ENCODE measurements around the gene ZNF888.
A peak's percentile ranks its signal among the peaks of the same experiment; 100 is the strongest.

Gene ZNF888
- total RNA-seq = 6.7 to 23.9 (median 10.2) reads per million in 9 experiments

- H3K36me3 Mint-ChIP-seq (ENCODE audit: insufficient read depth) = peaks cover 16% of the 10 kb centered on the region
- peak within 1 kb of the TSS; percentile 16 to 86 for H3K27ac Mint-ChIP-seq
- H3K4me1 Mint-ChIP-seq (ENCODE audit: low read depth in 2 of 2) = peaks cover 13 to 18% of the 10 kb centered on the region in 2 donors
- H3K4me3 Mint-ChIP-seq = peak within 1 kb of the TSS; percentile 78 to 89
- ATAC-seq (replicated peaks) (peak; percentile 99), DNase-seq (peak; percentile 79 to 83 (median 80))
- H3K9me3 Mint-ChIP-seq = no peaks in the 10 kb centered on the region
- H3K27me3 Mint-ChIP-seq = no peaks in the 10 kb centered on the region
Measured at GRCh38 chr19:52922841-52923777, at the start of gene ZNF888. Gene ZNF888, minus strand, starts transcription at chr19:52923428. Its CDS starts 5,555 bp downstream, at chr19:52917873.

GRCh38 chr19:52967772-52968171 lies 44.5 kb upstream of the ZNF888 start:
- H3K27ac Mint-ChIP-seq = no peak overlapping the region
- H3K9me3 Mint-ChIP-seq = peaks cover 0 to 9% of the 10 kb centered on the region in 2 donors
- H3K4me1 Mint-ChIP-seq (ENCODE audit: low read depth in 2 of 2) = peaks cover 5 to 10% of the 10 kb centered on the region in 2 donors
- peaks cover 7% of the 10 kb centered on the region for H3K36me3 Mint-ChIP-seq (ENCODE audit: insufficient read depth)
- ATAC-seq (replicated peaks) (no peak), DNase-seq (no peak)
- H3K27me3 Mint-ChIP-seq = no peaks in the 10 kb centered on the region
- H3K4me3 Mint-ChIP-seq = no peak overlapping the region

DNA sequence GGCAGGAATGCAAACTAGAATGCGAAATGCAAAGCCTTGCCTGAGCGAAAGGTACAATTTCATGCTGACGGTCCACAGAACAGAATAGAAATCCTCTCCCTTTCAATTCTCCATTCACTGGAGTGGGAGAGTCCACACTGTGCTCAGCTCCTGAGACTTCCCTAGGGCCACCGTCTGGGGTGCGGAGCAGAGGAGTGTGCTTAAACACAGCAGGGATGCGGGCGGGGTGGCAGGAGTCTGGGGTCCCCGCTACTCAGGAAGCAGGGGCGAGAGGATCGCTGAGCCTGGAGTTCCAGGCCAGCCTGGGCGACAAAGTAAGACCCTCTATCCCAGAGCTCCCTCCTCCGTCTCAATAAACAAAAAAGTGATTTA lies 40.0 kb upstream of the ZNF888 start:
- ATAC-seq (replicated peaks) (peak; percentile 4), DNase-seq (no peak)
- peaks cover 17 to 21% of the 10 kb centered on the region in 2 donors for H3K4me1 Mint-ChIP-seq (ENCODE audit: low read depth in 2 of 2)
- no peaks in the 10 kb centered on the region for H3K27me3 Mint-ChIP-seq
- H3K27ac Mint-ChIP-seq = peak overlapping the region; percentile 89 to 95
- peaks cover 13% of the 10 kb centered on the region for H3K36me3 Mint-ChIP-seq (ENCODE audit: insufficient read depth)
- H3K4me3 Mint-ChIP-seq = peak overlapping the region; percentile 88 to 95
- peaks cover 0 to 2% of the 10 kb centered on the region in 2 donors for H3K9me3 Mint-ChIP-seq

GRCh38 chr19:52962394-52963246 lies 39.4 kb upstream of the ZNF888 start, which contains the start of gene ZNF816:
Gene ZNF816, minus strand, starts transcription at chr19:52962881. Its CDS starts 6,792 bp downstream, at chr19:52956089.
- Mint-ChIP-seq H3K9me3 (peaks cover 0 to 2% of the 10 kb centered on the region in 2 donors), H3K4me1 (ENCODE audit: low read depth in 2 of 2) (peaks cover 17 to 21% of the 10 kb centered on the region in 2 donors), H3K4me3 (peak within 1 kb of the TSS; percentile 88 to 95), H3K27me3 (no peaks in the 10 kb centered on the region), H3K36me3 (ENCODE audit: insufficient read depth) (peaks cover 13% of the 10 kb centered on the region), H3K27ac (peak within 1 kb of the TSS; percentile 89 to 95)
- ATAC-seq (replicated peaks) (peak; percentile 99), DNase-seq (peak; percentile 97 to 100 (median 99))

- Mint-ChIP-seq H3K36me3 (ENCODE audit: insufficient read depth) (peaks cover 16% of the 10 kb centered on the region), H3K27me3 (no peaks in the 10 kb centered on the region), H3K27ac (peak overlapping the region; percentile 89 to 95), H3K4me1 (ENCODE audit: low read depth in 2 of 2) (peaks cover 17 to 21% of the 10 kb centered on the region in 2 donors), H3K4me3 (peak overlapping the region; percentile 88 to 95), H3K9me3 (peaks cover 0 to 1% of the 10 kb centered on the region in 2 donors)
- no peak for ATAC-seq (replicated peaks)
- DNase-seq = no peak
Measured at GRCh38 chr19:52961981-52962380, 38.8 kb upstream of the ZNF888 start.

DNA sequence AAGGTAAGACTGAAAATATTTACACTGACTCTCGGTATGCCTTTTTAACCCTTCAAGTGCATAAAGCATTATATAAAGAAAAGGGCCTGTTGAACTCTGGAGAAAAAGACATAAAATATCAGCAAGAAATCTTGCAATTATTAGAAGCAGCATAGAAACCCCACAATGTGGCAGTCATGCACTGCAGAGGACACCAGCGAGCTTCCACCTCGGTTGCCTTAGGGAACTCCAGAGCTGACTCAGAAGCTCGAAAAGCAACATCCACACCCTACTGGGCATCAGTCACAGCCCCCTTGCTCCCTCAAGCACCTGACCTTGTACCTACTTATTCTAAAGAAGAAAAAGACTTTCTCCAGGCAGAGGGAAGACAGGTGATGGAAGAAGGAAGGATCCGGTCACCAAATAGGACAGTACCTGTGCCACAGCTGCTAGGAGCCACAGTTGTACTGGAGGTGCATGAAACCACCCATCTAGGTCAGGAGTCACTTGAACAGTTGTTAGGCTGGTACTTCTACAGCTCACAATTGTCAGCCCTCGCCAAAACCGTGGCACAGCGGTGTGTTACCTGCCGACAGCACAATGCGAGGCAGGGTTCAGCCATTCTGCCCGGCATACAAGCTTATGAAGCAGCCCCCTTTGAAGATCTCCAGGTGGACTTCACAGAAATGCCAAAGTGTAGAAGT lies 36.5 kb upstream of the ZNF888 start:
- H3K4me1 Mint-ChIP-seq (ENCODE audit: low read depth in 2 of 2) = peaks cover 20 to 21% of the 10 kb centered on the region in 2 donors

GRCh38 chr19:52957591-52957990 lies 34.4 kb upstream of the ZNF888 start:
- no peak for ATAC-seq (replicated peaks)
- Mint-ChIP-seq H3K4me3 (no peak overlapping the region), H3K27ac (no peak overlapping the region), H3K36me3 (ENCODE audit: insufficient read depth) (peaks cover 51% of the 10 kb centered on the region), H3K4me1 (ENCODE audit: low read depth in 2 of 2) (peaks cover 11 to 15% of the 10 kb centered on the region in 2 donors), H3K9me3 (peaks cover 13 to 17% of the 10 kb centered on the region in 2 donors), H3K27me3 (no peaks in the 10 kb centered on the region)
- DNase-seq = no peak

More for the DNA sequence above, 36.5 kb upstream of the ZNF888 start:
- Mint-ChIP-seq H3K27ac (no peak overlapping the region), H3K4me3 (no peak overlapping the region), H3K36me3 (ENCODE audit: insufficient read depth) (peaks cover 38% of the 10 kb centered on the region), H3K27me3 (no peaks in the 10 kb centered on the region), H3K9me3 (peaks cover 13 to 15% of the 10 kb centered on the region in 2 donors)
- DNase-seq (no peak), ATAC-seq (replicated peaks) (no peak)

DNA sequence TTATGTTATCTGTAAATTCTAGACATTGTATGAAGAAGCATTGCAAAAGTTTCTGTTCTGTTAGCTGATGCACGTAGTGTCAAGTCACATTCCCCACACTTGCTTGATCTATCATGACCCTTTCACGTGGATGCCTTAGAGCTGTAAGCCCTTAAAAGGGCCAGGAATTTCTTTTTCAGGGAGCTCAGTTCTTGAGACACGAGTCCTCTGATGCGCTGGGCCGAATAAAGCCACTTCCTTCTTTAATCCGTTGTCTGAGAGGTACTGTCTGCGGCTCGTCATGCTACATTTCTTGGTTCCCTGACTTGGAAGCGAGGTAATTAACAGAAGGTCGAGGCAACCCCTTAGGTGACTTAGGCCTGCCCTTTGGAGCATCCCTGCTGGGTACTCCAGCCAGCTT lies 33.7 kb upstream of the ZNF888 start:
- H3K27ac Mint-ChIP-seq = no peak overlapping the region
- ATAC-seq (replicated peaks) (no peak), DNase-seq (no peak)
- H3K27me3 Mint-ChIP-seq = no peaks in the 10 kb centered on the region
- no peak overlapping the region for H3K4me3 Mint-ChIP-seq
- H3K4me1 Mint-ChIP-seq (ENCODE audit: low read depth in 2 of 2) = peaks cover 6 to 11% of the 10 kb centered on the region in 2 donors
- peaks cover 51% of the 10 kb centered on the region for H3K36me3 Mint-ChIP-seq (ENCODE audit: insufficient read depth)
- peaks cover 13 to 23% of the 10 kb centered on the region in 2 donors for H3K9me3 Mint-ChIP-seq

DNA sequence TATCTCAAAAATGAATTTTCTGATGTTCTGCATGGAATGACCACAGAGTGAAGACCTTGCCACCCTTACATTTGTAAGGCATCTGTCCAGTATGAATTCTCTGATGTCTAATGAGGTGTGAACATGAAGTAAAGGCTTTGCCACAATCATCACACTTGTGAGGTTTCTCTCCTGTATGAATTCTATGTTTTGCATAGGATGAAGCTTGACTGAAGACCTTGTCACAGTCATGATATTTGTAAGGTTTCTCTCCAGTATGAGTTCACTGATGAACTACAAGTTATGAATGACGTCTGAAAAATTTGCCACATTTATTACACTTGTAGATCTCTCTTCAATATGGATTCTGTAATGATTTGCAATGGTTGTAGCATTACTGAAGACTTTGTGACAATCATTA lies 26.2 kb upstream of the ZNF888 start:
- Mint-ChIP-seq H3K27me3 (no peaks in the 10 kb centered on the region), H3K36me3 (ENCODE audit: insufficient read depth) (peaks cover 37% of the 10 kb centered on the region), H3K4me1 (ENCODE audit: low read depth in 2 of 2) (no peaks in the 10 kb centered on the region), H3K27ac (no peak overlapping the region), H3K9me3 (peaks cover 17 to 21% of the 10 kb centered on the region in 2 donors), H3K4me3 (no peak overlapping the region)
- ATAC-seq (replicated peaks) = no peak
- DNase-seq = no peak

DNA sequence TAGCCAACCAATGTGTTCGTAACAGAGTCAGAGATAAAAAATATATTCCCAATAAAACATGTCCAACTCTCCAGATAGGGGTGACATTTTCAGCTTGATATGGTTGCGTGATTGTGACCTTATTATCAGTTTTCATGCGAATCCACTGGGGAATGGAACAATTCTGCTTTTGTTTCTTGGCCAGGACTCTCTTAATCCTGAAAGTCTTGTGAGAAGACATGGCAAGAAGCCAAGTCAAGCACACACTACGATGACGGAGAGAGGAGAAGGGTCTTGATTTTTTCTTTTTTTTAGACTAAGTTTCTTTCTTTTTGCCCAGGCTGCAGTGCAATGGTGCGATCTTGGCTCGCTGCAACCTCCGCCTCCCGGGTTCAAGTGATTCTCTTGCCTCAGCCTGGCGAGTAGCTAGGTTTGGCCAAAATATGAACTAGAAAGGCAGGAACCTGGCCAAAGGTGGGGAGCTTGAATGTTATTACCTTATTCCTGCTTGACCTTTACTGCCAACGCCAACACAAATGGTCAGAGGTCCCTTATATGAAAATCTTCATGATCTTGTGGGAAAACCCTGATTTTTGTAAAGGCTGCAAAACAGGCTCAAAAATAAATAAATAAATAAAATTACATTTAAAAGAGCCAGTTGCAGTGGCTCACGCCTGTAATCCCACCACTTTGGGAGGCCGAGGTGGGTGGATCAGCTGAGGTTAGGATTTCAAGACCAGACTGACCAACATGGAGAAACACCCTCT lies 25.0 kb upstream of the ZNF888 start:
- Mint-ChIP-seq H3K9me3 (peaks cover 17 to 19% of the 10 kb centered on the region in 2 donors), H3K36me3 (ENCODE audit: insufficient read depth) (peaks cover 31% of the 10 kb centered on the region)

GRCh38 chr19:52946322-52947310 lies 23.4 kb upstream of the ZNF888 start:
- no peak for DNase-seq

More for the DNA sequence above, 25.0 kb upstream of the ZNF888 start:
- no peak for DNase-seq
- Mint-ChIP-seq H3K4me1 (ENCODE audit: low read depth in 2 of 2) (no peaks in the 10 kb centered on the region), H3K27me3 (no peaks in the 10 kb centered on the region), H3K27ac (no peak overlapping the region), H3K4me3 (no peak overlapping the region)
- no peak for ATAC-seq (replicated peaks)

More at GRCh38 chr19:52946322-52947310, 23.4 kb upstream of the ZNF888 start:
- Mint-ChIP-seq H3K4me3 (no peak overlapping the region), H3K4me1 (ENCODE audit: low read depth in 2 of 2) (peaks cover 3 to 8% of the 10 kb centered on the region in 2 donors), H3K27ac (no peak overlapping the region), H3K9me3 (peaks cover 13 to 17% of the 10 kb centered on the region in 2 donors), H3K36me3 (ENCODE audit: insufficient read depth) (peaks cover 28% of the 10 kb centered on the region), H3K27me3 (no peaks in the 10 kb centered on the region)
- no peak for ATAC-seq (replicated peaks)
